Liver (tissue), 9 donors: ENCODE measurements around the gene ASPDH. TPM values are rescaled to one million over a fixed set of nuclear protein-coding genes. Genes with fewer than 3 reads are reported as not detected.

ENCODE experiments used
- DNase-seq: peaks from one replicate; pipeline ENCODE4 v3.0.0-alpha.2; 2017; ENCODE audit warnings: low spot score
- H3K27ac ChIP-seq, 2 donors: one replicate each; pipeline ENCODE4 v1.7.0; 2013; ENCODE audit warnings: inconsistent platforms in 2 of 2, low read length in 2 of 2, control low read depth in 1 of 2, low read depth in 1 of 2, mild to moderate bottlenecking in 1 of 2
- H3K27me3 ChIP-seq, 4 donors: one replicate each; pipeline versions ENCODE4 v1.6.1 to v1.7.0; 2013; ENCODE audit warnings: low read length in 3 of 4, inconsistent platforms in 1 of 4, mild to moderate bottlenecking in 1 of 4, moderate library complexity in 1 of 4; ENCODE audit not compliant: control insufficient read depth in 4 of 4, insufficient read depth in 4 of 4
- H3K36me3 ChIP-seq, 4 donors: one replicate each; pipeline versions ENCODE4 v1.6.1 to v1.7.0; 2013; ENCODE audit warnings: low read length in 3 of 4, mild to moderate bottlenecking in 3 of 4, low read depth in 1 of 4, moderate library complexity in 1 of 4; ENCODE audit not compliant: control insufficient read depth in 4 of 4, insufficient read depth in 3 of 4
- H3K4me1 ChIP-seq, 4 donors: one replicate each; pipeline versions ENCODE4 v1.6.1 to v1.7.0; 2013; ENCODE audit warnings: low read length in 3 of 4, mild to moderate bottlenecking in 3 of 4, moderate library complexity in 1 of 4; ENCODE audit not compliant: control insufficient read depth in 4 of 4, insufficient read depth in 4 of 4
- H3K4me3 ChIP-seq, 3 donors: one replicate each; pipeline versions ENCODE4 v1.6.1 to v1.7.0; 2013; ENCODE audit warnings: low read length in 3 of 3, control low read depth in 1 of 3, low read depth in 1 of 3, mild to moderate bottlenecking in 1 of 3
- H3K9ac ChIP-seq, 2 donors: one replicate each; pipeline ENCODE4 v1.7.0; 2013; ENCODE audit warnings: low read length in 2 of 2, mild to moderate bottlenecking in 2 of 2, moderate library complexity in 2 of 2, control low read depth in 1 of 2, low read depth in 1 of 2
- H3K9me3 ChIP-seq, 4 donors: one replicate each; pipeline versions ENCODE4 v1.6.1 to v1.7.0; 2013; ENCODE audit warnings: low read length in 3 of 4; ENCODE audit not compliant: control insufficient read depth in 4 of 4
- EGR1 ChIP-seq, 2 donors: IDR thresholded peaks; 2 replicates each; pipeline ENCODE4 v1.6.1; 2016 to 2018; ENCODE audit warnings: antibody characterized with exemption in 2 of 2, low read depth in 2 of 2
- FOXA1 ChIP-seq: IDR thresholded peaks from 2 replicates; pipeline ENCODE4 v1.6.1; 2016; ENCODE audit warnings: antibody characterized with exemption
- FOXA2 ChIP-seq: IDR thresholded peaks from 2 replicates; pipeline ENCODE4 v1.6.1; 2016; ENCODE audit warnings: antibody characterized with exemption
- HNF4A ChIP-seq, 2 donors: conservative IDR thresholded peaks; 2 replicates each; pipeline ENCODE4 v1.6.1; 2016; ENCODE audit warnings: antibody characterized with exemption in 2 of 2, mild to moderate bottlenecking in 2 of 2
- HNF4G ChIP-seq: IDR thresholded peaks from 2 replicates; pipeline ENCODE4 v1.6.1; 2016; ENCODE audit warnings: antibody characterized with exemption
- JUND ChIP-seq, 2 donors: IDR thresholded peaks; 2 replicates each; pipeline ENCODE4 v1.6.1; 2016; ENCODE audit warnings: antibody characterized with exemption in 2 of 2
- RAD21 ChIP-seq, 2 donors: IDR thresholded peaks; 2 replicates each; pipeline ENCODE4 v1.6.1; 2016; ENCODE audit warnings: antibody characterized with exemption in 2 of 2, mild to moderate bottlenecking in 2 of 2
- RXRA ChIP-seq, 2 donors: IDR thresholded peaks; 2 replicates each; pipeline ENCODE4 v1.6.1; 2017 to 2018; ENCODE audit warnings: antibody characterized with exemption in 2 of 2, mild to moderate bottlenecking in 1 of 2
- SP1 ChIP-seq: IDR thresholded peaks from 2 replicates; pipeline ENCODE4 v1.6.1; 2018; ENCODE audit warnings: antibody characterized with exemption, mild to moderate bottlenecking
- TAF1 ChIP-seq: conservative IDR thresholded peaks from 2 replicates; pipeline ENCODE4 v1.6.1; 2016; ENCODE audit warnings: antibody characterized with exemption, mild to moderate bottlenecking
- YY1 ChIP-seq: IDR thresholded peaks from 2 replicates; pipeline ENCODE4 v1.6.1; 2016; ENCODE audit warnings: antibody characterized with exemption, mild to moderate bottlenecking
- WGBS: extraction: QIAGEN DNeasy Blood & Tissue Kit; methylation state at CpG from one replicate; pipeline ENCODE4 v1.1.7; 2013; 5-methylcytosine and 5-hydroxymethylcytosine counted together
- polyA plus RNA-seq, 2 donors: library from polyadenylated mRNA; stranded (reverse) in 1 of 2; unstranded in 1 of 2; fragments of 200-250 nt in 1 of 2; fragments of >200 nt in 1 of 2; fragmentation: Nextera tagmentation in 1 of 2; extraction: Ambion mirVana in 1 of 2; gene quantifications; one replicate each; pipeline versions ENCODE4 v1.2.1 to v1.2.3, GENCODE V29; 2013 to 2015
- total RNA-seq, 2 donors: library from RNA; depleted of rRNA; stranded (reverse); fragments of >200 nt; gene quantifications; one replicate each; pipeline ENCODE4 v1.2.3, GENCODE V29; 2014
- TF ChIP-seq, protein P1 (sequence below): IDR thresholded peaks from 2 replicates; pipeline ENCODE4 v1.6.1; 2016; ENCODE audit warnings: antibody characterized with exemption, mild to moderate bottlenecking
- TF ChIP-seq, protein P2 (sequence below): IDR thresholded peaks from 2 replicates; pipeline ENCODE4 v1.6.1; 2016; ENCODE audit warnings: antibody characterized with exemption
- TF ChIP-seq, protein P3 (sequence below): IDR thresholded peaks from 2 replicates; pipeline ENCODE4 v1.6.1; 2016; ENCODE audit warnings: antibody characterized with exemption
- TF ChIP-seq, protein P4 (sequence below): fragments of 150-350 bp; IDR thresholded peaks from 2 replicates; pipeline ENCODE4 v1.5.1; 2017; ENCODE audit warnings: improper control_type of control experiment, low read depth, low read length; ENCODE audit not compliant: missing input control
- TF ChIP-seq, protein P5 (sequence below): IDR thresholded peaks from 2 replicates; pipeline ENCODE4 v1.6.1; 2016; ENCODE audit warnings: antibody characterized with exemption
- donor health status: healthy.
- donor health status: healthy.
- donor health status: healthy.
- donor health status: healthy.
- donor health status: healthy.

Gene ASPDH
- total and polyA plus RNA-seq, 4 donors, result 7.3 to 82.0 (median 37.1) TPM

DNA sequence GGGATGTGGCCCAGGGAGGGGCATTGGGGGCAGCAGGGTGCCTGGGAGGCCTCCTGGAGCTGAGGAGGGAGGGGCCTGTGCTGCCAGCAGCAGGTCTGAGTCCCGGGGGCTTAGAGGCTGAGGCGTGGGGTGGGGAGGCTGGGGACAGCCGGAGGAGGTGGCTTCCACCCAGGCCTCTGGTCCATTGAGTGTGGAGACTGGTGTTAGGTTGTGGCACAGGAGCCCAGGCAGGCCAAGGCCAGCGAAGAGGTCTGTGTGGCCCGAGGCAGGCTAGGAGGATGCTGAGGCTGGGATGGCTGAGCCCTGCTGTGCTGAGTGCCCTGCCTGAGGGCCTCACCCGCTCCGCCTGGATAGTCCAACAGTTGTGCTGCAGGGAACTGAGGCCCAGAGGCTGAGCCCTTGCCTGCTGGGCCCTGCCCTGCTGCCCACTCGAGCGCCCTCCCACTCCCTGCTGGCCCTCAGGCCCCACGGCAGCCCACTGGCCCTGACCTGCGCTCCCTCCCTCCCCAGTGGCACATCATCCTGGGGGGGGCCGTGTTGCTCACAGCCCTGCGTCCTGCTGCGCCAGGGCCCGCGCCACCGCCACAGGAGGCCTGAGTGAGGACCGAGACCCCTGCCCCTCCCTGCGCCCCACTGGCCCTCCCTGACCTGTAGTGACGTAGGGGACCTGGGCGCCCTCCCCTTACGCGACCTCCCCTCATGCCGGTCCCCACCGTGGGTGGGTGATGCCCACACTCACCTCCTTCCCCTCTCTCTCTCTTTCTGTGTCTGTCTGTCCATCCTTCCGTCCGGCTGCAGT, 32.2 kb downstream of the ASPDH start:
- Histone ChIP-seq H3K36me3 (peaks cover 7 to 38% (median 11%) of the 10 kb centered on the region in 4 donors), H3K27me3 (no peaks in the 10 kb centered on the region), H3K4me3 (no peak overlapping the region), H3K4me1 (peaks cover 1 to 12% (median 10%) of the 10 kb centered on the region in 4 donors), H3K9ac (no peak overlapping the region), H3K9me3 (no peaks in the 10 kb centered on the region), H3K27ac (no peak overlapping the region)
- WGBS, result 94% methylated on average over 27 of the region's 27 CpGs
- DNase-seq, result no peak
- TF ChIP-seq FOXA1 (no peak), TAF1 (no peak), HNF4G (no peak), YY1 (no peak), EGR1 (IDR thresholded peaks at IDR 0.05; ENCODE audit: low read depth in 2 of 2) (no peak), FOXA2 (no peak), SP1 (no peak), RXRA (IDR thresholded peaks at IDR 0.05) (no peak), RAD21 (IDR thresholded peaks at IDR 0.05) (no peak), JUND (IDR thresholded peaks at IDR 0.05) (no peak), HNF4A (conservative IDR thresholded peaks at IDR 0.05) (no peak)
- TF ChIP-seq, protein P1, sequence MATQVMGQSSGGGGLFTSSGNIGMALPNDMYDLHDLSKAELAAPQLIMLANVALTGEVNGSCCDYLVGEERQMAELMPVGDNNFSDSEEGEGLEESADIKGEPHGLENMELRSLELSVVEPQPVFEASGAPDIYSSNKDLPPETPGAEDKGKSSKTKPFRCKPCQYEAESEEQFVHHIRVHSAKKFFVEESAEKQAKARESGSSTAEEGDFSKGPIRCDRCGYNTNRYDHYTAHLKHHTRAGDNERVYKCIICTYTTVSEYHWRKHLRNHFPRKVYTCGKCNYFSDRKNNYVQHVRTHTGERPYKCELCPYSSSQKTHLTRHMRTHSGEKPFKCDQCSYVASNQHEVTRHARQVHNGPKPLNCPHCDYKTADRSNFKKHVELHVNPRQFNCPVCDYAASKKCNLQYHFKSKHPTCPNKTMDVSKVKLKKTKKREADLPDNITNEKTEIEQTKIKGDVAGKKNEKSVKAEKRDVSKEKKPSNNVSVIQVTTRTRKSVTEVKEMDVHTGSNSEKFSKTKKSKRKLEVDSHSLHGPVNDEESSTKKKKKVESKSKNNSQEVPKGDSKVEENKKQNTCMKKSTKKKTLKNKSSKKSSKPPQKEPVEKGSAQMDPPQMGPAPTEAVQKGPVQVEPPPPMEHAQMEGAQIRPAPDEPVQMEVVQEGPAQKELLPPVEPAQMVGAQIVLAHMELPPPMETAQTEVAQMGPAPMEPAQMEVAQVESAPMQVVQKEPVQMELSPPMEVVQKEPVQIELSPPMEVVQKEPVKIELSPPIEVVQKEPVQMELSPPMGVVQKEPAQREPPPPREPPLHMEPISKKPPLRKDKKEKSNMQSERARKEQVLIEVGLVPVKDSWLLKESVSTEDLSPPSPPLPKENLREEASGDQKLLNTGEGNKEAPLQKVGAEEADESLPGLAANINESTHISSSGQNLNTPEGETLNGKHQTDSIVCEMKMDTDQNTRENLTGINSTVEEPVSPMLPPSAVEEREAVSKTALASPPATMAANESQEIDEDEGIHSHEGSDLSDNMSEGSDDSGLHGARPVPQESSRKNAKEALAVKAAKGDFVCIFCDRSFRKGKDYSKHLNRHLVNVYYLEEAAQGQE, result no peak
- TF ChIP-seq, protein P2, sequence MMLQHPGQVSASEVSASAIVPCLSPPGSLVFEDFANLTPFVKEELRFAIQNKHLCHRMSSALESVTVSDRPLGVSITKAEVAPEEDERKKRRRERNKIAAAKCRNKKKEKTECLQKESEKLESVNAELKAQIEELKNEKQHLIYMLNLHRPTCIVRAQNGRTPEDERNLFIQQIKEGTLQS, result no peak
- TF ChIP-seq, protein P3, sequence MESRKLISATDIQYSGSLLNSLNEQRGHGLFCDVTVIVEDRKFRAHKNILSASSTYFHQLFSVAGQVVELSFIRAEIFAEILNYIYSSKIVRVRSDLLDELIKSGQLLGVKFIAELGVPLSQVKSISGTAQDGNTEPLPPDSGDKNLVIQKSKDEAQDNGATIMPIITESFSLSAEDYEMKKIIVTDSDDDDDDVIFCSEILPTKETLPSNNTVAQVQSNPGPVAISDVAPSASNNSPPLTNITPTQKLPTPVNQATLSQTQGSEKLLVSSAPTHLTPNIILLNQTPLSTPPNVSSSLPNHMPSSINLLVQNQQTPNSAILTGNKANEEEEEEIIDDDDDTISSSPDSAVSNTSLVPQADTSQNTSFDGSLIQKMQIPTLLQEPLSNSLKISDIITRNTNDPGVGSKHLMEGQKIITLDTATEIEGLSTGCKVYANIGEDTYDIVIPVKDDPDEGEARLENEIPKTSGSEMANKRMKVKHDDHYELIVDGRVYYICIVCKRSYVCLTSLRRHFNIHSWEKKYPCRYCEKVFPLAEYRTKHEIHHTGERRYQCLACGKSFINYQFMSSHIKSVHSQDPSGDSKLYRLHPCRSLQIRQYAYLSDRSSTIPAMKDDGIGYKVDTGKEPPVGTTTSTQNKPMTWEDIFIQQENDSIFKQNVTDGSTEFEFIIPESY, result no peak
- TF ChIP-seq, protein P4, sequence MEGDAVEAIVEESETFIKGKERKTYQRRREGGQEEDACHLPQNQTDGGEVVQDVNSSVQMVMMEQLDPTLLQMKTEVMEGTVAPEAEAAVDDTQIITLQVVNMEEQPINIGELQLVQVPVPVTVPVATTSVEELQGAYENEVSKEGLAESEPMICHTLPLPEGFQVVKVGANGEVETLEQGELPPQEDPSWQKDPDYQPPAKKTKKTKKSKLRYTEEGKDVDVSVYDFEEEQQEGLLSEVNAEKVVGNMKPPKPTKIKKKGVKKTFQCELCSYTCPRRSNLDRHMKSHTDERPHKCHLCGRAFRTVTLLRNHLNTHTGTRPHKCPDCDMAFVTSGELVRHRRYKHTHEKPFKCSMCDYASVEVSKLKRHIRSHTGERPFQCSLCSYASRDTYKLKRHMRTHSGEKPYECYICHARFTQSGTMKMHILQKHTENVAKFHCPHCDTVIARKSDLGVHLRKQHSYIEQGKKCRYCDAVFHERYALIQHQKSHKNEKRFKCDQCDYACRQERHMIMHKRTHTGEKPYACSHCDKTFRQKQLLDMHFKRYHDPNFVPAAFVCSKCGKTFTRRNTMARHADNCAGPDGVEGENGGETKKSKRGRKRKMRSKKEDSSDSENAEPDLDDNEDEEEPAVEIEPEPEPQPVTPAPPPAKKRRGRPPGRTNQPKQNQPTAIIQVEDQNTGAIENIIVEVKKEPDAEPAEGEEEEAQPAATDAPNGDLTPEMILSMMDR, result no peak
- TF ChIP-seq, protein P5, sequence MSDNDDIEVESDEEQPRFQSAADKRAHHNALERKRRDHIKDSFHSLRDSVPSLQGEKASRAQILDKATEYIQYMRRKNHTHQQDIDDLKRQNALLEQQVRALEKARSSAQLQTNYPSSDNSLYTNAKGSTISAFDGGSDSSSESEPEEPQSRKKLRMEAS, result no peak
